GM19467 (cell line): ENCODE results near the gene MTMR6.
"Not testable (repeated sequence)": the region's sequence is repeated elsewhere in the genome, so short reads cannot be mapped to it uniquely, and the experiment has no call there.

Source experiments
- ATAC-seq: cut with Tn5 transposase; IDR thresholded peaks from one replicate; pipeline ENCODE4 v1.9.1; 2021; ENCODE audit warnings: mild to moderate bottlenecking, moderate library complexity; ENCODE audit not compliant: unreplicated experiment

Gene MTMR6

DNA sequence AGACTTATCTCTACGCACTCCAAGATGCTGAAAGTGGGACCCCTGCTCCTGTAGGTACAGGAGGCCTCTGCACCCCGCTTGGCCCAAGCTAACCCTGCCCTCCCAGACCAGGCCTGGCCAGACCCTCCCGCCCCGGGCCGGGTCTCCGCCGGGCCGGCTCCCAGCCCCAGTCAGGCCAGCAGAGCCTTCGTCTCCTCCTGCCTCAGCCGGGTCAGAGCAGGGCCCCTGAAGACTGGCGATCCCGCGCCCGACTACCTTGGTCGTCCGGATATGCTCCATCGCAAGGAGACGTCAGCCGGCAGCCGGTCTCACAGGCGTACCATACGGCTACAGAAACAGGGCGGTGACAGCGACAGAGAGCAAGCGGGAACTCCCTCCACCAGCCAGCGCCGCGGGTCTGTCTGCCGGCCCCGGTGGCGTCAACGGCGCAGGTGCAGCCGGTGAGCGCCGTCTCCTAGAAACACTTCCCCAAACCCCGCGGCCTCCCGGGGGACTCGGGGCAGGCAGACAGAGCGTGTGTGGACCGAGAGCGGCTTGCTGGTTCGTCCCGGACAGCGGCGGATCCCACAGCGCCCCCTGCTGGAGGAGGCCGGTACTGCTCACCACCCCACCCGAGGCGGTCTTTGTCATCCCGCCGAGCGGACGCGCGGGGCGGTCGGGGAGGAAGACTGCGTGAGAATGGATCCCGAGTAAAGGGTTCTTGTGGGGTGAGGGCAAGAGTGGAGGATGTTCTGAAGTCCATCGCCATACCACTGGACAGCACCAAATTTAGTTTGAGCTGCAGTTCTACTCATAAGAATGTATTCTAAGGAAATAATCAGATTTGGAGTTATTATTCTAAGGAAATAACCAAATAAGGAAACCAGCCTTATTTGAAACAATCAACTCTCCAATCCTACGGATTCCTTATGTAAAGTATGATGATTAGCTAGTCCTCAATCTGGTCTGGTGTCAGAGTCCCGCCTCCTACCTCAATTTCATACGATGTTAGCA lies at the start of gene MTMR6:
Gene MTMR6, minus strand, starts transcription at position 520 of the 993 bp plus-strand sequence. Its CDS starts 241 bp downstream, at position 279.
- ATAC-seq: peak; percentile 94

DNA sequence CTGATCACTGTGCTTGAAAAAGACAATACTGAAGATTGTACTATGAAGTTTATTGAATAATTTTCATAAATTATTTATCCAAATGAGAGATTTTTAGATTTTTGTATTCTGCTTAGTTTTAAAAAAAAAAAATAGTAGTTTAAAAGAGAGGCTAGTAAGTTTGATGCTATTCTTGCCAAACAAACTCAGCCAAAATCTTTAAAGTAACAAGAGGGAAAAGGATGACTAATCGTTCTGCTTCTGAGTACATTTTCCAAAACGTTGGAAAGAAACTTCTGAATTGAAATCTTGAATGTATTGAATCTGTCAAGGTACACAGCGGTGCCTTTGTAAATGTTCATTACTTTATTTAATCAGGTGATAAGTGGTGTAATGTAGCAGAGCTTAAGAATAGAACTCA lies 48.6 kb upstream of the MTMR6 start:
- ATAC-seq: no peak

DNA sequence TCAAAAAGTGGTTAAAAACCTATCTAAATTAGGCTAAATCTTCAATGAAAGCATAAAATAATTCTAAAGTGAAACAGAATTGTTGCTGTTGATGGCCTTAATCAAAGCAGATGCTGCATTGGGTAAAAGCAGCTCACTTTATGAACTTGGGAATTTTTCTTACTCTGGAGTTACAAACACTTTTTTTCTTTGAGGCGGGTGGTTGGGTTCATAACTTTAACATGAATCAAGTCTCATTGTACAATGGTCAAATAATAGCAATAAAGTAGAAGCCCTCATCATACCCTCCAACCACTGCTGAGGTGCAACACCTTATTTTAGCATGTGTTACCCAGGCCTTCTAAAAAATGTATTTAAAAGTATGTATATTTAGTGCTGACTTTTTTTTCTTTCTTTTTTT lies 43.3 kb upstream of the MTMR6 start:
- ATAC-seq: no peak

DNA sequence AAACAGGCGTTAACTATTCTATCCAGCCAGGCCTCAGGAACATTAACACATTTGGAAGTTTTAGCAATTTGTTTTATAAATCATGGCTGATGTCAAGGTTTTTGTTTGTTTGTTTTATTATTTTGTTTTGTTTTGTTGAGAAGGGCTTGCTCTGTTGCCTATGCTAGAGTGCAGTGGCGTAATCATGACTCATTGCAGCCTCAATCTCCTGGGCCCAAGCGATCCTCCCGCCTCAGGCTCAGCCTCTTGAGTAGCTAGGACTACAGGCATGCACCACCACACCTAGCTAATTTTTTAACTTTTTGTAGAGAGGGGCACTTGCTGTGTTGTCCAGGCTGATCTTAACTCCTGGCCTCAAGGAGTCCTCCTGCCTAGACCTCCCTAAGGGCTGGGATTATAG lies 42.4 kb upstream of the MTMR6 start:
- ATAC-seq: no peak

DNA sequence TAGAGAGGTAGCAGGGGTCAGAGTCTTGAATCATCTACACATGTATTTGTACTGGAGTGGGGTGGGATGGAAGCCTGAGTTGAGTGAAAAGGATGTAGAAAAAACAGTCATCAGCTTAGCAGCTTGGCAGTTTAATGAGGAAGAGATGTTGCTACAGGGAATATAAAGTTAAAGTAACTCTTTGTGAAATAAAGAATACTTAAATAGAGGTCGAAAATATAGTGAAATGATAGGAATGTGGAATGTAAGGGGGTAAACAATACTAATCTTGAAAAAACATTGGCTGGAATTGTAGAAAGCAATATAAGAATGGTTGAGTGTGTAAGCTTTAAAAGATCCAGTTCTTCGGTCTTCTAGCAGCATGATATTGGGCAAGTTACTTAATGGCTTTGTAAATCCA lies 36.8 kb upstream of the MTMR6 start:
- ATAC-seq: no peak

DNA sequence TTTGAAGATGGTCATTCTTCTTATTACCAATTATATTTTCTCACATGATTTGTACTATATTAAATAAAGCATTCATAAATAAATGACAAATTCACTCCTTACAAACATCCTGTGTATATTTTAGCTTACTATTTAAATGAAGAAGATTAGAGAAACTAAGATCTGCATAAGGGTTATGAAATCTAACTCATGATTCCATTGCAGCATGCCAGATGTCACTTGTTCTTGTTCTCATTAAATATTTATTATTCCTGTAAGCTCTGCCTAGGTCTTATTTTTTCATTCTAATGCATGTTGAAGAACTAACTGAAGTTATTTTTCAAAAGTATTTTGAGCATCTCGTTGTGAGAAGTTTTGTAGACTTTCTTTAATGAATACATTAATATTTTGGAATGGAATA lies 32.5 kb upstream of the MTMR6 start:
- no peak for ATAC-seq

DNA sequence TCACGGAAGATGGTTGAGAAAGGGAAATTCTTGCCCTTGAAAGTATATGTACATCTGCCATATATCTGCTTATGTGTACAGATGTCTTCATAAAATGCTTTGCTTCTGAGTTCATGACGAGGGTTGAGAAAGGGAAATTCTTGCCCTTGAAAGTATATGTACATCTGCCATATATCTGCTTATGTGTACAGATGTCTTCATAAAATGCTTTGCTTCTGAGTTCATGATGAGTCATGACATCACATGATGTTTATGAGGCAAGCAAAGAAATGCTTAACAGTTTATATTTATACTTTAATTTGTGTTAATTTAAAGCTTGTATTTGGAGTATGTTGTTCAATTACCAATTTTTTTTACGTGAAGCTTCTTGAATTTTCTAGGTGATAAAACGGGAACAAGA lies 31.7 kb upstream of the MTMR6 start:
- not testable (repeated sequence) for ATAC-seq

DNA sequence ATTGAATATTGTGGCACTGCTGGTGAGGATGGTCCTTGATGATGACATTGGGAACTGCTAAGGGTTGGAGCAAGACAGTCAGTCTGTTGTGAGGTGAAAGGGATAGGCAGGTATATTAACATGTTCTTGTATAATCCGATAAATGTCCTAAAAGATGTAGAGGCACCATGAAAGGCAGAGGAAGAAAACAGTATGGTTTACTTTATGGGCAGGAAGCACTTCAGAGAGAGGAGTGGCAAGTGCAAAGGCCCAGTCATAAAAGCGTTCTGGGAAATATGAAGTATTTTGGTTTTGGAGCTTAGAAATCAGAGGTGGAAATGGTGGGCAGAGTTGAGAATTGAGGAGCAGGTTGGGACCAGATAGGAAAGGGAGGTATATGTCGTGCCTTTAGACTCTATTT lies 23.6 kb upstream of the MTMR6 start:
- ATAC-seq: no peak

DNA sequence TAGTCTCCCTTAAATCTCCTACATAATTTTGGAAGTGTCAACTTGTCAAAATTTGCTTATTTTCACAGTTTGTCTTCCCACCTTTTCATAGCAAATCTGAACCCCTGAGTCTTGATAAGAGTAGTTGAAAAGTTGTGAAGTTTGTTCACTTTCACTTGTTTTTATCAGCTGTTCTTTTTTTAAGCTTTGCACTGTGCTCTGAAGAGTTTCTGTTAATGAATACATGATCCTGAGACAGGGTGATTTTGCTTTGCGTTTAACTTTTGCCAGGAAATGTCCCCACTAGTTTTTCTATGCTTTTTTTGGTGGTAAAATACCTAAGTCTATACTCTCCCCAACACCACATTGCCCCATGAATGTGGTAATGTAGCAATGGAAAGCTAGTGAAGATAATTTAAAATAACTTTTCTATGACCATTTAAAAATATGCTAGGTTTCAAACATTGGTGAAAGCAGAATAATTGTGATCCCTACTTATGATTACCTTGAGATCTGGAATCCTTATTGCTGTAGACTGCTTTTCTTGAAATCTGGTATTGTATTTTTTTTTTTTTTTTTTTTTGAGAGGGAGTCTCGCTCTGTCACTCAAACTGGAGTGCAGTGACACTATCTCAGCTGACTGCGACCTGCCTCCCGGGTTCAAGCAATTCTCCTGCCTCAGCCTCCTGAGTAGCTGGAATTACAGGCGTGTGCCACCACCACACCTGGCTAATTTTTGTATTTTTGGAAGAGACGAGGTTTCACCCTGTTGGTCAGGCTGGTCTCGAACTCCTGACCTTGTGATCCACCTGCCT lies 19.6 kb upstream of the MTMR6 start:
- no peak for ATAC-seq

DNA sequence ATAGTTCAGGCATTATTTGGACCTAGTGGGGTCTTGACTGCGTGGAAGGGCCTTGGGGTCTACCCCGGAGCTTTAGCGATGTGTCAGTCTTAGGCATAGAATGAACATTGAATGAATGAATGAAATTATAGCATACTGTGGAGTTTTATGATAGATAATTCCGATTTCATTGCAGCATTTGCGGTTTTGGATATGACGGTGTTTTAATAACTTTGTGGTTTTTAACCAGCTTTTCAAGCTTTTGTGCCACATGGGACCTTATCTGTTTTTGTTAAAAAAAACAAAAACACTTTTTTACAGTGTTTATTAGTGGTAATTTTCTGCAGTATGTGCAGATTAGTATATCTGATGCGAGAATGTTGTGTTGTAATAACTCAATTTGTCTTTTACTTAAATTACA lies 14.8 kb upstream of the MTMR6 start:
- ATAC-seq: no peak

DNA sequence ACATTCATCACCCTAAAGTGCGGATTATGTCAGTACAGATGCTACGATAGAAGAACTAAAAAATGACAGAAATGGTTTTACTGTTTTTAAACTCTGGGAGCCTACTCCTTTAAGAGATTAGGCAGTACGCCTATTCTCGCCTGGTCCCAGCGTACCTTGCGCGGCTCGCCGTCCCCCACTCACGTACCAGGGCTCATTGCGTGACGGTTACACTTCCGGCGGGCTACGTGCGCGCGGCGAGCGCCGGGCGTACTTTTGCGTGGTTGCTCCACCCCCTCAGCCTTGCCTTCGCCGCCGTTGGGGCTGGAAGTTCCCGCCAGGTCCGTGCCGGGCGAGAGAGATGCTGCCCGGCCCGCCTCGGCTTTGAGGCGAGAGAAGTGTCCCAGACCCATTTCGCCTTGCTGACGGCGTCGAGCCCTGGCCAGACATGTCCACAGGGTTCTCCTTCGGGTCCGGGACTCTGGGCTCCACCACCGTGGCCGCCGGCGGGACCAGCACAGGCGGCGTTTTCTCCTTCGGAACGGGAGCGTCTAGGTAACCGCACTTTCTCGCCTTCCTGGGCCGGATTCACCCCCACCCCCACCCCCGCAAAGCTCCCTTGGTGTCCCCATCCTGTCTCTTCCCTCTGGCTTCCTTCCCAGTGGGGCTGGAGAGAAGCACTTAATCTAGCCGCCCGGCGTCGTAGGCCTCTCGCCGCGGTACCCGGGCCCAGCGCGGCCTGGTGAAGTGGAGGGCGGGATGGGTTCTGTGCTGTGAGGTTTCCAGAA lies 14.2 kb upstream of the MTMR6 start, which contains the start of gene NUP58:
Gene NUP58, plus strand, starts transcription at position 279 of the 767 bp plus-strand sequence. Its CDS starts 149 bp downstream, at position 428.
- ATAC-seq: peak; percentile 99

DNA sequence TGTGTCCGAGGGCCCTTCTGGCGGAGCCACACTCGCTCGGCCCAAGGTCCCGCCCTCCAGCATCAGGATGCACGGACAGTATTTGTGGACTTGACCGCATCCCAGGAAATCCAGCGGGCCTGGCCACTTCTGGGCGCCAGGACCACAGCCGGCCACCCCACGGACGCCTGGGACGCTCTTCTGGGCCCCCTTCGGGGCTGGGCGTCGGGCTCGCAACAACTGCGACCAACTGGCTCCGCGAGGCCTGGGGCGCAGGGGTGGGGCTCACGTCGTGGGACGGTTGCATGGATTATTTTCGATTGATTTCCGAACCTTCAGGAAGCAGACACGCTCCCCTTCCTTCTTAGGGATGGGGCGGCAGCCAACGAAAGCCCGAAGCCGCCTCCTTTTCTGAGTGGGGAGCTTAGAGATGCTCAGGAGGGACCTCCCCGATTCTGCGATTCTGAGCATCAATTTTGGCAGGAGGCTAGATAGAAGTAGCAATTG lies 13.6 kb upstream of the MTMR6 start:
- ATAC-seq: peak; percentile 17

DNA sequence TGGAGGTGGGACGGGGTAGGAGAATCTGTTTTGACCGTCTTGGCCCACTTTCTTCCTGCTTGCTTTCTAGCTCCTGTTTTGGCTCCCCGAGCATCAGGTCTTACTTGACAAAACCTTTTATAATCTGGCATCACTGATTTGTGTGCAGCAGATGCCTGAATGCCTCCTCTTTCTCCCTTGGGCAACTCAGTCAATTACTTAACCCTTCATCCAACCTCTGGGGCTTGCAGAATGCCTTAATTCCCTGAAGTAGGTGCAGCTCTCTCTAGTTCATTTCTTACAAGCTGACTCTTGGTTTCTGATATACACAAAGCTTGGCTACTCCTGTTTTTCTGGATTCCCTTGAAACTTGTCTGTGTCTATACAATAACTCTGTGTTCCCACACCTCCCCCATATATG lies 8.4 kb upstream of the MTMR6 start:
- no peak for ATAC-seq

DNA sequence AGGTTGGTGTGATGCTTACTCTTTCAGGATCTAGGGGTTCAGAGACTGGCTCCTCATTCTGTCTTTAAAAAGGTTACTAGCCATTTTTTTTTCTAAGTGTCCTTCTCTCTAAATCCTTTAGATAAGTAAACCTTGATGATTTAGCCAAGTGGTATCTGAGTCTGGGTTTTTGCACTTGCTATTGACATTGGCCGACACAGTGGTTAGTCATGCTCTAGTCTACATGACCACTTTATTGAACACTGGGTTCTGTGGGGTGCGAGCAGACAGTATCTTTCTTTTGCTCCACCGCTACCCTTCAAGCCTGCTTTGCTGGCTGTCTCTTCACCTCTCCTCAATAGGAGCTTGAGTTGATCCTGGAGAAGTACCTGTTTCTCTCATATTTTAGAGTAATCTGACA lies 7.9 kb upstream of the MTMR6 start:
- no peak for ATAC-seq

DNA sequence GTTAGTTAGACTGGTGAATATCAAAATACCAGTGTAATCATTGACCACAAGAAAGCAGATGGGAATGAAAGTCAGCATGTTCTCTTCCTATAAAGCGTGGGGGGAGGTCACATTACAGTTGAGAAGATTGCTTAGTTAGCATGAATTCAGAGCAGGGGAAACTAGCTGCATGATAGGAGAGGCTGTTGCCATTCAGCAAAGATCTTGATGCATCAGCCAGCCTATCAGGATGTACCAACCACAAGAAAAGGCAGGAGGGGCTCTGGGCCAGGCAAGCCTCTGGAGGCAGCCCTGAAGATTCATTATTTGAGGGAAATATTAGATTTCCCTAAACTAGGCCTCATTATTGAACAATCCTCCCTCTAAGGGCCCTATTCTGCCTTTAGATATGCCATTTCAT lies 5.0 kb upstream of the MTMR6 start:
- no peak for ATAC-seq

DNA sequence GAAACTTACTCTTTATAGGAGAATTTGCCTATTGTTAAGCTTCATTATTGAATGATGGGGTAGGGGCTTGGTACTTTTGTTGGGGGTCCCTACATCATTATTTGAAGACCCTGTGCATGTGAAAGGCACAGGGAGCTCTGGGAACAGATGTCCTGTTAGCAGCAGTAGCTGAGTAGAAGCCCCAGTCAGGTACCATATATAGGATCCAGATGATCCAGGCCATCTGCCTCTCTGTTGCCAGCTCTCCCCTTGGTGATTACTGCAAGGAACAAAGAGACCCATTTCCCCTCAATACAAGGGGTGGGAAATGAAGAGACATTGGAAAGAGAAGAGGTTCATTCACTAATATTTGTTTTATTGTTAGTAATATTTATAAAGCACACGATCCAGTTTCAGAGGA lies 4.4 kb upstream of the MTMR6 start:
- no peak for ATAC-seq

DNA sequence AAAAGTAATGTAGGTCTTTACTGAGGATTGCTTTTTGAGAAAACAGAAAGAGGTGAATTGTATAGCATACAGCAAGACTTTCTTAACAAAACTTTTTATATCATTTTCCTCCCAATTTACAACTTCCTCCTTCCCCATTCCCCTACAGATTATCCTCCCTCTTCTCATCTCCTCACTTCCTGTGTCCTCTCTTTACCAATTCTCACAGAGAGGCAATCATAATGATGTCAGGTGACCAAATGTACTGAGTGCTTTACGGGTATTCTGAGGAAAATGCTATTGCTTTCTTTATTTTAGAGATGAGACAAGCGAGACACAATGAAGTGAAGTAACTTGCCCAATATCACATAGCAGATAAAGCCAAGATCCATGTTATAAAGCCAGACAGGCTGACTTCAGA lies 1.7 kb upstream of the MTMR6 start:
- no peak for ATAC-seq

DNA sequence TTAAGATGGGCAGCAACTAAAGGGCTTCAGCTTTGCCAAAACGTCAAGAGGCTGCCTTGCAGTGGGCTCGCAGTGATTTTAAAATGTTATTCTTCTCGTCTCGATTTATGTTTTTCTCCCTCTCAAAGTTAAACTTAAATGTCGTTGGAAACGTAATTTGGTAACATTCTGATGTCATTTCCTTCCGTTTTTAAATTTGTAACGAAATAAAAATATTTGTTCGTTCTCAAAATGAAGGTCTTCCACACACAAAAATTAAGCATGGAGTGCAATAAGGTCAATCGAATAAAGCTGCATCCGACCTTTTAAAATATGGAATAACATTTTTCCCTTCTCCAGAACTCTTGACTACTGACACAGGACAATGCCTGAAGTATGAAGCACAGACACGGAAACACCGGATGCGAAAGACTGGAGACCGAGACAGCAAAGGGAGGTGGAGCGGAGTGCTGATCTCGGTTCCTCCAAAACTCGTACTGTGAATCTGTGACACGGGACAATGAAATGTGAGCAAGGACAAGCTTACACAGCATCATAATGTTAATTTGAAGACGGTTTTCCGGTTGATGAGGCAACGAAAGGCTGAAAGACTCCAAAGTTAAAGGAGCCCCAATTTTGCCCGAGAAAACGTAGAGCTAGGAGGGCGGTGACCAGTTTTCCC lies 850 bp downstream of the MTMR6 start:
- ATAC-seq: peak; percentile 26

DNA sequence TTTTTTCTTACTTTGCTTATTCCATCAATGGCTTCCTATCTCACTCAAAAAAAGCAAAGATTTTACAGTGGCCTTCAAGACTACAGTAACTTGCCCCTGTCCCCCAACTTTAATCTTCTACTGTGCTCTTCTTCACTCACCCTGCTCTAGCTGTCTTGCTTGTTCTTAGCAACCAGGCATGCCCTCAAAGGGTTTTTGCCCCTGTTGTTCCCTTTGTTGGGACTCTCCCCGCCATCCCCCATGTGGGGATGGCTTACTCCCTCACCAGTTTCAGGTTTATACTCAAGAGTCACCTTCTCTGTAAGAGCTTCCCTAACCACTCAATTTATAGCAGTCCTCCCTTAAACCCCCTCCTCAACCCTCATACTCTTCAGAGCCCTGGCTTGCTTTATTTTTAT lies 5.4 kb downstream of the MTMR6 start:
- peak; percentile 4 for ATAC-seq

DNA sequence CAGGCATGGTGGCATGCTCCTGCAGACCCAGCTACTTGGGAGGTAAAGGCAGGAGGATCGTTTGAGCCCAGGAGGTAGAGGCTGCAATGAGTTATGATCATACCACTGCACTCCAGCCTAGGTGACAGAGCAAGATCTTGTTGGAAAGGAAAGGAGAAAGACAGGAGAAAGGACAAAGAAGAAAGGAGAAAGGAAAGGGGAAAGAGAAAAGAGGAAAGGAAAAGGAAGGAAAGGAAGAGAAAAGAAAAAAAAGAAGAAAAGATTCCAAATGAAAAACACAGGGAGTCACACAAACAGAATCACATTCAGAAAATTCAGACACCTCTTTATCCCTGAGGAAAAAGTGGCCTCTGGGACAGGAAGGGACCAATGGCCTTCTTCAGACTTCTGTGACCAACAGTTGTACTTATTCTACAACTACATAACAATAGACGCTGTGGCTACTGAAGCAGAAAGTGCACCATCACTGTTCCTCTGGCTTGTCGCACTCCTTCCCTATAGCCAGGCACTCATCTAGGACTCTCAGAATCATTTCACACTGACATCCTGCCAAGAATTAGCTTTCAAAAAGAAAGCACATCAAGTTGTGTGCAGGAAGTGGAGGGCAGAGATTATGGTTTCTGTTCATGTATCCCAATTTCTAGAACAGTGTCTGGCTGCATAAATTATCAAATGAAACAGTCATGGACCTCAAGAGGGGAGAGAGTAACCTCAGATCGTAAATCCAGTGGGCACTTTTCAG lies 5.9 kb downstream of the MTMR6 start:
- ATAC-seq: peak; percentile 63
